T-helper 22 cell (primary cell): Measurements from ENCODE around the gene SLC9B1.
"Not testable (repeated sequence)": the region's sequence is repeated elsewhere in the genome, so short reads cannot be mapped to it uniquely, and the experiment has no call there.

Source experiments
- DNase-seq: peaks from one replicate; pipeline ENCODE4 v3.0.0-alpha.2; 2020; ENCODE audit warnings: low read depth

SLC9B1 gene

DNA sequence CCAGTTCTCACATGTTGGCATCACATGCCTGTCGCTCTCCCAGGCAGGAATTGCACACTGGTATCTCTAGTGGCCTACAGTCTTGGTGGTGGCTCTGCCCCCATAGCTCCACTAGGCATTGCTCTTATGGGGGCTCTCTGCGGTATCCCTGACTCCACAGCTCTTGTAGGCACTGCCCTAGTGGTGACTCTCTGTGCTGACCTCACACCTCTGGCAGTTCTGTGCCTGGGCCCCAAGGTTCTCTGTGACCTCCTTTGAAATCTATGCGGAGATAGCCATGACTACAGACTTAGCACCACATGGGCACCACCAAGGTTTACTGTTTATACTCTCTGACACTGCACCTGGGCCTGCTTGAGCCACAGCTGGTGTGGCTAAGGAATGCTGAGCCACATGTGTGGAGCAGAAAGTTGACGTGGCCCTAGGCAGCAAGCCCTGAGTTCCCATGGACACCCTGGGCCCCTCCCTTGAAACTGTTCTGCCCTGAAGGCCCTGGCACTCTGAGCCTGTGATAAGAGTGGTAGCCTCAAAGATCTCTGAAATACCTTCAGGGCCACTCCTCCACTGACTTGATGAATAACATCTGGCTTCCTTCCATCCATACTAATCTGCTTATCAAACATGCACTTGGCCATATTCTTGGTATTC, 8.0 kb downstream of the SLC9B1 start:
- DNase-seq: no peak

GRCh38 chr4:103010804-103011203, 8.7 kb downstream of the SLC9B1 start:
- no peak for DNase-seq

DNA sequence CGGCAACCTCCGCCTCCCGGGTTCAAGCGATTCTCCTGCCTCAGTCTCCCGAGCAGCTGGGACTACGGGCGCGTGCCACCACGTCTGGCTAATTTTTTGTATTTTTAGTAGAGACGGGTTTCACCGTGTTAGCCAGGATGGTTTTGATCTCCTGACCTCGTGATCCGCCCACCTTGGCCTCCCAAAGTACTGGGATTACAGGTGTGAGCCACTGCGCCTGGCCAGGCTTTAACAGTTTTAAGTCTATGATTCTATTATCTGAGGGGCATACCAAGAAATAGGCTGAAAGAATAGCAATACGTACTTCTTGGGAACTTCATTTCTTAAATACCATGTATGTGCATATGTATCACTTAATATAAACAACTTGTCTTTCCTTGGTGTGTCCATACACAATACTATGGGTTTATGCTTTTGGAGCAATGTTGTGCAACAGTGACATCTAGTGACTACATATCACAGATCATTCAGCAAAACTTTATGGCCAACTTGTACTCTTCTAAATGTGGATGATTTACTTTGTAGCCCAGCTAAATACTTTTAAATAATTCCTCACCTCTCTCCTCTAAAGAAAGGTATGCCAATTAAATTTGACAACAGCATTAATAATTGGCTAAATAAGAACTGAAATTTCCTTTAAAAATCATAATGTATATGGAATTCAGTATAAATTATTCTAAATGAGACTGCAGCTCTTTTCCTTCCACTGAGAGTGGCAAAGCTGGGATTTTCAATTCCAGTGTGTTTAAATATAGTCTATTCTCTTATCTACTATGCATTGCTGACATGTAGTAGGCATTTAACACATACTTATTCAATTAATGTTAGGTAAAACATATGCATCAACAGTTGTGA, 10.4 kb downstream of the SLC9B1 start:
- no peak for DNase-seq

GRCh38 chr4:103002551-103002950, 17.0 kb downstream of the SLC9B1 start:
- no peak for DNase-seq

GRCh38 chr4:102994803-102995202, 24.7 kb downstream of the SLC9B1 start:
- no peak for DNase-seq

DNA sequence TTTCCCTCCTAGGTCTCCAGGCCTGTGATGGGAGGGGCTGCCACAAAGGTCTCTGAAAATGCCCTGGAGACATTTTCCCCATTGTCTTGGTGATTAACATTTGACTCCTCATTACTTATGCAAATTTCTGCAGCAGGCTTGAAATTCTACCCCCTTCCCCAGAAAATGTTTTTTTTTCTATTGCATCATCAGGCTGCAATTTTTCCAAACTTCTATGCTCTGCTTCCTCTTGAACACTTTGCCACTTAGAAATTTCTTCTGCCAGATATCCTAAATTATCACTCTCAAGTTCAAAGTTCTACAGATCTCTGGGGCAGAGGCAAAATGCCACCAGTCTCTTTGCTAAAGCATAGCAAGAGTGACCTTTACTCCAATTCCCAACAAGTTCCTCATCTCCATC, 25.5 kb downstream of the SLC9B1 start:
- DNase-seq: not testable (repeated sequence)

DNA sequence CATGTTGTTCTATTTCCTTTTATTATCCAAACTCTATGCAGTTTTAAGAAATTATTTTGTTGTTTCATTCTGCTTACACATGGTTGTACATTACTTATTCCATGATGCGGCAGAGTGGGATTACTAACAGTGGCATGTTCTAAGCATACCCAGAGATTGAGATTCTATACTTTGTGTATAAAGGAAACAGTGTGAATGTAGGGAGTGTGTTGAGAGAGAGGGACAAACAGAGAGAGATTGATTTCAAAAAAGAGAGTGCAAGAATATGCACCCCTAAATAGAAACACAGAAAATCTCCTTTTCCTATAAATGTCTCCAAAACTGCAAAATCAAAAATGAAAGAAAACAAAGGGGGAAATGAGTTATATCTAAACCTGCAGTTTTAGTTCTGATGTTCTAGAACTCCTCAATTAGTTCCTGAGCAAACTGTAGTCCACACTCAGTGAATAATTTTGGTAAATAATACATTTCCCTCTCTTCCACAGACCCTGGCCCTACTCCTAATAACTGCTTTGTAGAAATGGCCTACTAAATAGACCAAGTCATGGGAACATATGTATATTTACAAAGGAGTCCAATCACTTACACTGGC, 31.0 kb downstream of the SLC9B1 start:
- no peak for DNase-seq

DNA sequence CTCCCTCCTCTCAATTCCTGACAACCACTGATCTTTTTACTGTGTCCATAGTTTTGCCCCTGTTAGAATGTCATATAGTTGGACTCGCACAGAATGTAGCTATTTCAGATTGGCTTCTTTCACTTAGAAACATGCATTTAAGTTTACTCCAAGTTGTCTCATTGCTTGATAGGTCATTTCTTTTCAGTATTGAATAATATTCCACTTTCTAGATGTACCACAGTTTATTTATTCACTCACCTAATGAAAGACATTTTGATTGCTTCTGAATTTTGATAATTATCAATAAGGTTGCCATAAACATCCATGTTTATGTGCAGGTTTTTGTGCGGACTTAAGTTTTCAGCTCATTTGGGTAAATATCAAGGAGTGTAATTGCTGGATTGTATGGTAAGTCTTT, 38.5 kb downstream of the SLC9B1 start:
- no peak for DNase-seq

GRCh38 chr4:102961813-102962212, 57.7 kb downstream of the SLC9B1 start:
- DNase-seq: not testable (repeated sequence)

DNA sequence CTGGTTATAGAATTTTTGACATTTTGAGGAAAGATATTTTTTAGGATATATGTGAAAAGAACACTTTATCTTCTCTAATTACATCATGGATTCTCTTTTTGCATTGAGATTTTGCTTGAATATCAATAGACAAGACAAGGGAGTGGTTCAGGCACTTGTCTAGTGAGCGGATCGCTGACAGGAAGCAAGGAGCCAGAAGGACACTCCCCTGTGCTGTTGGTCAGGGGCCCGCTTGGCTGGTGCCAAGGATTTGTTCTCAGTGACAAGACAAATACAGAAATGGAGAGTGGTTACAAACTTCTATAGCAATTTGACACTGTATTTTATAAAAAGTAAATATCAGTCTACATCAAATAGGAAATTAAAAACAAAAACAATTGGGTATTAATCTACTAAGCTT, 60.0 kb downstream of the SLC9B1 start:
- DNase-seq: no peak

GRCh38 chr4:102945066-102945465, 74.4 kb downstream of the SLC9B1 start:
- DNase-seq: no peak

GRCh38 chr4:102938063-102938462, 81.4 kb downstream of the SLC9B1 start:
- DNase-seq: not testable (repeated sequence)

- no peak for DNase-seq
These were observed 83.8 kb downstream of the SLC9B1 start for GRCh38 chr4:102935716-102936115.

- not testable (repeated sequence) for DNase-seq
These were observed 99.8 kb downstream of the SLC9B1 start for GRCh38 chr4:102919697-102920096.

DNA sequence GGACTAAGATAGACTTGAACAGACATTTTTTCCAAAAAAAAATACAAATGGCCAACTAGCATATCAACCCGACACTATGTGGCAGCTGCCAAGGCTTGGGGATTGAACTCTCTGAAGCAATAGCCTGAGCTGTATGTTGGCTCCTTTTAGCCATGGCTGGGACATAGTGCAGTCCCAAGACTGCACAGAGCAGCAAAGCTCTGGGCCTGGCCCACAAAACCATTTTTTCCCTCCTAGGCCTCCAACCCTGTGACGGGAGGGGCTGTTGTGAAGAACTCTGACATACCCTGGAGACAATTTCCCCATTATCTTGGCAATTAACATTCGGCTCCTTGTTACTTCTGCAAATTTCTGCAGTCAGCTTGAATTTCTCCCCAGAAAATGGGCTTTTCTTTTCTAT, 100.6 kb downstream of the SLC9B1 start:
- no peak for DNase-seq

DNA sequence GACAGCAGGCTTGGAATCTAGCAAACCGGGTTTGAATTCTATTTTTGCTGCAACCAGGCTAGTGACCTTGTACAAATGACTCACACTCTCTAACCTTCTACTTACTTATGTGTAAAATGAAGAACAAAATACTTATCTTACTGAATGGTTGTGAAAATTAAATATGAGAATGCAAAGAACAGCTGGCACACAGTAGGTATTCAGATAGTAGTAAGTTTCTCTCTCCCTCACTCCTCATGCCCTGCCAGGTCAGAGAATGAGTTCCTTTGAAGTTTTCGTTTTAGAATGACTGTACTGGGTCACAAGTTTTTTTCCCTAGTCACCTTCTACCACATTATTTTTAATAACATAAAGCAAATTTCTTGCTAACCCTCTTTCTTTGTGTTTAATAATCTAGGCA, 117.7 kb downstream of the SLC9B1 start:
- no peak for DNase-seq

GRCh38 chr4:102897610-102898009, 121.9 kb downstream of the SLC9B1 start:
- not testable (repeated sequence) for DNase-seq

DNA sequence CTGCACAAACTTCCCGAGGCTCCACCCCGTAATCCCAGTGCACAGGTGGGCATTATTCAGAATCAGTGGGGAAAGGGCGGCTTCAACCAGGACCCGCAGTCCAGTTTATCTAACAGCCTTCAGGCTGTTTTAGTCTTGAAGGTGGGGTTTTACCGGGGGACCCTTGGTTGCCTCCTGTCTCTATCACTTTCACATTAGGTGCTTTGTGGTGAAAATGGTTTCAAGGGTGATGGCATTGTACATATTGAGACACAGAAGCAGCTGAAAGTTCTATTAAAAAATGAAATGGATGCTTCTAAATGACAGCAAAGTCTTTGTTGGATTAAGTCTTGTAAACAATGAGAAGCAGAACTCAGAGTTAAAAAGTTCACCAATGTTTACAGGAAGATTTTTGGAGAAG, 123.0 kb downstream of the SLC9B1 start:
- DNase-seq: not testable (repeated sequence)

- DNase-seq: not testable (repeated sequence)
These were observed 129.6 kb downstream of the SLC9B1 start for GRCh38 chr4:102889866-102890265.

DNA sequence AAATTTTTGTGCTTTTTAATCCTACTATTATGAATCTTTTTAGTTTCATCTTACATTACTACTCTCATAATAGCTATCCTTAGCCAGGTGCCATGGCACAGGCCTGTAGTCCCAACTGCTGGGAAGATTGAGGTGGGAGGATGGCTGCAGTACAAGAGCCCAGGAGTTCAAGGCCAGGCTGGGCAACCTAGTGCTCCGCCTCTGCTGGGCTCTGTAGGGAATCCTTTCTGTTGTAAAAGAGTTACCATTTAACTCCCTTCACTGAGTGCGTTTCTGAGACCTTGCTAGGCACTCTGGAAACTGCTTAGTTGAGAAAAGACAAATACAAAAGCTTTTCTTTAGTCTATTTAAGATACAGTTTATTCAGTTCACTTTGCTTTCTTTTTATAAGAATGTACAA, 130.9 kb downstream of the SLC9B1 start:
- not testable (repeated sequence) for DNase-seq

GRCh38 chr4:102883278-102883677, 136.2 kb downstream of the SLC9B1 start:
- no peak for DNase-seq

DNA sequence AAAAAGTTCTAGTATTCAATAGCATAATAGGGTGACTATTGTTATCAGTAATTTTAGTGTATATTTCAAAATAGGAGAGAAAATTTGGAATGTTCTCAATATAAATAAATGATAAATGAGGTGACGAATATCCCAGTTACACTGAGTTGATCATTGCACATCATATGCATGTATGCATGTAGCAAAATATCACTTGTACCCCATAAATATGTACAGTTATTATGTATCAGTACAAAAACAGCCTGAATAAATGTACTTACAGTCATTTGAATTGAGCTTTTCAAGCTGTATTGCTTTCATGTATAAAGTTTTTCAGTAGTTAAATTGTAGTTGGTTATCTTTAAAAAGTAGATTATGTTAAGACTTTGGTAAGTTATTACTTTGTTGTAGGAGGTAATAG, 138.2 kb downstream of the SLC9B1 start:
- no peak for DNase-seq

- no peak for DNase-seq
These were observed 140.6 kb downstream of the SLC9B1 start for GRCh38 chr4:102878901-102879300.
